ENCODE measurements around the gene PNRC2. TPM values are rescaled to one million over a fixed set of nuclear protein-coding genes. Genes with fewer than 3 reads are reported as not detected.

PNRC2 gene
- total and polyA plus RNA-seq, 2 of the 13 experiments (the other 11 are each of a cell fraction or from before 2014, with no cell fraction given), result 74.9 to 97.5 TPM

GRCh38 chr1:23959461-23960290 is at the start of gene PNRC2 (continued):
- TF ChIP-seq HDAC1 (CRISPR knock-in tag; IDR thresholded peaks at IDR 0.05), result no peak; the same call in 1 of the 2 replicates
- TF ChIP-seq SSRP1 (CRISPR knock-in tag; IDR thresholded peaks at IDR 0.05), result no peak
- TF ChIP-seq FOSL2 (CRISPR knock-in tag; IDR thresholded peaks at IDR 0.05), result peak; percentile 46; the same call in 1 of the 2 replicates
- TF ChIP-seq ZNF143 (CRISPR knock-in tag; IDR thresholded peaks at IDR 0.05), result peak; percentile 83
- TF ChIP-seq ARID2 (CRISPR knock-in tag; IDR thresholded peaks at IDR 0.05; ENCODE audit: borderline replicate concordance), result peak; percentile 93
- peak; percentile 71; the same call in 1 of the 2 replicates for TF ChIP-seq ARHGAP35 (CRISPR knock-in tag; IDR thresholded peaks at IDR 0.05; ENCODE audit: borderline replicate concordance)
- TF ChIP-seq ZBTB1 (CRISPR knock-in tag; IDR thresholded peaks at IDR 0.05; ENCODE audit: borderline replicate concordance), result no peak
- peak; percentile 56 for TF ChIP-seq AGO1 (IDR thresholded peaks at IDR 0.05; ENCODE audit: low read depth, low read length, poor library complexity, severe bottlenecking)
- peak; percentile 81 for TF ChIP-seq ZMYM4 (CRISPR knock-in tag; IDR thresholded peaks at IDR 0.05)
- TF ChIP-seq FOSL1 (CRISPR knock-in tag; IDR thresholded peaks at IDR 0.05; ENCODE audit: borderline replicate concordance), result no peak
- TF ChIP-seq ZNF10 (CRISPR knock-in tag; IDR thresholded peaks at IDR 0.05; ENCODE audit: borderline replicate concordance, low read depth), result no peak
- TF ChIP-seq ZNF563 (CRISPR knock-in tag; IDR thresholded peaks at IDR 0.05), result peak; percentile 84
- TF ChIP-seq KLF9 (CRISPR knock-in tag; IDR thresholded peaks at IDR 0.05; ENCODE audit: low read depth), result peak; percentile 63; the same call in 1 of the 2 replicates
- TF ChIP-seq KLF6 (CRISPR knock-in tag; IDR thresholded peaks at IDR 0.05), result peak; percentile 93
- peak; percentile 41 for TF ChIP-seq ZNF883 (CRISPR knock-in tag; IDR thresholded peaks at IDR 0.05; ENCODE audit: not compliant biosample characterization)
- no peak; the same call in 1 of the 2 replicates for TF ChIP-seq TARDBP (CRISPR knock-in tag; IDR thresholded peaks at IDR 0.05)
- peak; percentile 38; the same call in 1 of the 2 replicates for TF ChIP-seq BCL6 (CRISPR knock-in tag; IDR thresholded peaks at IDR 0.05)
- TF ChIP-seq ZNF503 (CRISPR knock-in tag; IDR thresholded peaks at IDR 0.05), result peak; percentile 51; the same call in 1 of the 2 replicates
- TF ChIP-seq NONO (IDR thresholded peaks at IDR 0.05), result no peak
- peak; percentile 39; the same call in 1 of the 2 replicates for TF ChIP-seq NONO (CRISPR knock-in tag; conservative IDR thresholded peaks at IDR 0.05)
- no peak for TF ChIP-seq MAFK (conservative IDR thresholded peaks at IDR 0.05 in 1 of 2, IDR thresholded peaks at IDR 0.05 in 1 of 2; ENCODE audit: low read length in 2 of 2)
- TF ChIP-seq MAZ (IDR thresholded peaks at IDR 0.05; ENCODE audit: borderline replicate concordance, low read depth, low read length), result peak; percentile 66; the same call in 1 of the 2 replicates
- 0 out of 2 replicates have a peak, but pooled peaks have one; percentile 24 for TF ChIP-seq MAZ (CRISPR knock-in tag; IDR thresholded peaks at IDR 0.05; ENCODE audit: low read depth)
- peak; percentile 88; the same call in 1 of the 2 replicates for TF ChIP-seq CBX5 (CRISPR knock-in tag; IDR thresholded peaks at IDR 0.05; ENCODE audit: borderline replicate concordance)
- no peak for TF ChIP-seq ZNF572 (CRISPR knock-in tag; IDR thresholded peaks at IDR 0.05)
